Activated T-cell treated with anti-CD3 and anti-CD28 coated beads, Interleukin-2, amount 50 U/mL, for 4 hours (primary cell): Measurements from ENCODE around the gene GNB1. TPM values are rescaled to one million over a fixed set of nuclear protein-coding genes. Genes with fewer than 3 reads are reported as not detected.

Experiments used
- ATAC-seq, 2 donors: fragments of 200-7000 bp; cut with Tn5 transposase; one replicate each; pipeline ENCODE4 v1.10.0; 2021
- DNase-seq: peaks from one replicate; pipeline ENCODE4 v3.0.0-alpha.2; 2020
- H3K27me3 Mint-ChIP-seq: one replicate; pipeline ENCODE4 v1.8.0; 2021; ENCODE audit warnings: low read depth, mixed read lengths
- H3K36me3 Mint-ChIP-seq: one replicate; pipeline ENCODE4 v1.8.0; 2022; ENCODE audit warnings: mixed read lengths; ENCODE audit not compliant: insufficient read depth
- H3K4me1 Mint-ChIP-seq: one replicate; pipeline ENCODE4 v1.8.0; 2021; ENCODE audit warnings: low read depth, mixed read lengths
- H3K4me3 Mint-ChIP-seq: one replicate; pipeline ENCODE4 v1.8.0; 2021; ENCODE audit warnings: mild to moderate bottlenecking, moderate library complexity, mixed read lengths
- H3K9me3 Mint-ChIP-seq: one replicate; pipeline ENCODE4 v1.8.0; 2021; ENCODE audit warnings: mixed read lengths
- total RNA-seq, 3 donors: library from RNA; stranded (reverse); gene quantifications; one replicate each; pipeline ENCODE4 v1.2.1, GENCODE V29; 2021

Gene GNB1
- total RNA-seq, 3 donors from 2014 or later = 354 to 395 (median 387) TPM

GRCh38 chr1:1926886-1927660 is 36.2 kb upstream of the GNB1 start:
- DNase-seq (no peak), ATAC-seq (no peak)
- no peak overlapping the region for H3K4me3 Mint-ChIP-seq
- no peaks in the 10 kb centered on the region for H3K36me3 Mint-ChIP-seq
- H3K4me1 Mint-ChIP-seq = no peaks in the 10 kb centered on the region
- no peaks in the 10 kb centered on the region for H3K27me3 Mint-ChIP-seq
- H3K9me3 Mint-ChIP-seq = no peaks in the 10 kb centered on the region

DNA sequence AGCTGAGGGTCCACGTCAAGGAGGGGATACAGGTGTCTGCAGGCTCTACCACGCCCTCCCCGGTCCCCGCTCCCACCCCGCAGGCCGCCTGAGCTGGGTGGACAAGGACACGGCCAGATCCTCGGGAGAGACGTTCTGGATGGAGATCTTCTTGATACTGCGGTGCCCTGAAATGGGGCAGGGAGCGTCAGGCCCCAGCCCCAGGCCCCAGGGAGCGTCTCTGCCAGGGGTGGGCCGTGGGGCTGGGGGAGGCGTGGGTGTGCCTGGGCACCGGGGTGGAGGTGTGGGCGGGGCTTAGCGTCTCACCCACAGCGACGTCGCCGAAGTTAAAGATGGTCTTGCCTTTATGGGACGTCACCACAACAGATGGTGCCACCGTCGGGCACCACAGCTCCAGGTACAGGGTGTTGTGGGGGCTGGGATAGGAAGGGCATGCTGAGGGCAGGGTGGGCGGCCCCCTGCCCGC is 35.5 kb upstream of the GNB1 start:
- no peak for DNase-seq
- H3K9me3 Mint-ChIP-seq = no peaks in the 10 kb centered on the region
- H3K4me1 Mint-ChIP-seq = no peaks in the 10 kb centered on the region
- no peak for ATAC-seq
- H3K36me3 Mint-ChIP-seq = no peaks in the 10 kb centered on the region
- no peak overlapping the region for H3K4me3 Mint-ChIP-seq
- no peaks in the 10 kb centered on the region for H3K27me3 Mint-ChIP-seq

DNA sequence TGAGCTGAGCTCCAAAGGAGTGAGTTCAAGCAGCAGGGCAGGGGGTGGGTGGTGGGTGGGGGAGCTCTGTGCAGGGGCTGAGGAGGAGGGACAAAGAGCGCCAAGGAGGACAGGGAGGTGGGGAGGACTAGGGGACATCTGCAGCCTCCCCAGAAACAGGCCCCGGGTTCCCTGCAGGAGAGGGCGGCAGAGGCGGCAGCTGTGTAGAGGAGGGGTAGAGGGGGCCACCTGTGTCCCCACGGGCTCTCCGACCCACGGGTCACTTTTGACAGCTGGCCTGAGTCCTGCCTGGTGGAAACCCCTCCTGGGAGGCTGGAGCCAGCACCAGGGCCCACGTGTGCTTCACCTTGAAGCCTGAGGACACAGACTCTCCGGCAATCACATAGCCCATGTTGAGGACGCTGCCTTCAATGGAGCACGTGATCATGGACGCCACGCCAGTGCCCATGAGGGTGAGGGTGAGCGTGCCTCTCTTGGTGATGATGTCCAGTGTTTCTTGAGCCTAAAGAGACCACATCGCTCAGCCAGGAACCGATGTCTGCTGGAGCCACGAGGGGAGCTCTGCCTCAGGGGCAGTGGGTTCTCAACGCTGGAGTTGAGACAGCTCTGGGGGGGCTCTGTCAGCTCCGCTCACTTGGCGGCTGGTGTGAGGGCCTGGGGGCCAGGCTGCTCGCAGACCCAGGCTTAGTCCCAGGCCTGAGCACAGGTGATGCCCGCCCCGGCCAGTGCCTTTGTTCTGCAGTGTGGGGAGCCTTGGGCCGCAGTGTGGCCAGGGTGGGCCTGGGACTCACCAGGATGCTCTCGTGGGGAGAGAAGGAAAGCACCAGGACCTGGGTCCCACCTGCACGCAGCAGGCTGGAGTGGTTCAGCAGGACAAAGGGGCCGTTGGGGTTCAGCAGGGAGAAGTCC is 34.8 kb upstream of the GNB1 start:
- no peaks in the 10 kb centered on the region for H3K36me3 Mint-ChIP-seq
- no peak for DNase-seq
- H3K9me3 Mint-ChIP-seq = no peaks in the 10 kb centered on the region

DNA sequence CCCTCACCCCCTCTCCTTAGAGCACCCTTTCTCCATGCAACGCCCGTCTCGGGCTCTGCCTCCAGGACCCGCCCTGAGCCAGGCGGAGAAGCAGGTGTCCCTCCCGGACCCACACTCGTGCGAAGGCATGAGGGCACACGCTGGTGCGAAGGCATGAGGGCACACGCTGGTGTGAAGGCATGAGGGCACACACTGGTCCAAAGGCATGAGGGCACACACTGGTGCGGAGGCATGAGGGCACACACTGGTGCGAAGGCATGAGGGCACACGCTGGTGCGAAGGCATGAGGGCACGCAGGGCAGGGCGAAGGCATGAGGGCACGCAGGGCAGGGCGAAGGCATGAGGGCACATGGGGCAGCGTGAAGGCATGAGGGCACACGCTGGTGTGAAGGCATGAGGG is 34.0 kb upstream of the GNB1 start:
- no peak for ATAC-seq
- Mint-ChIP-seq H3K4me1 (no peaks in the 10 kb centered on the region), H3K27me3 (no peaks in the 10 kb centered on the region)

More for the DNA sequence above, 34.8 kb upstream of the GNB1 start:
- ATAC-seq = no peak
- H3K27me3 Mint-ChIP-seq = no peaks in the 10 kb centered on the region
- H3K4me3 Mint-ChIP-seq = no peak overlapping the region
- no peaks in the 10 kb centered on the region for H3K4me1 Mint-ChIP-seq

DNA sequence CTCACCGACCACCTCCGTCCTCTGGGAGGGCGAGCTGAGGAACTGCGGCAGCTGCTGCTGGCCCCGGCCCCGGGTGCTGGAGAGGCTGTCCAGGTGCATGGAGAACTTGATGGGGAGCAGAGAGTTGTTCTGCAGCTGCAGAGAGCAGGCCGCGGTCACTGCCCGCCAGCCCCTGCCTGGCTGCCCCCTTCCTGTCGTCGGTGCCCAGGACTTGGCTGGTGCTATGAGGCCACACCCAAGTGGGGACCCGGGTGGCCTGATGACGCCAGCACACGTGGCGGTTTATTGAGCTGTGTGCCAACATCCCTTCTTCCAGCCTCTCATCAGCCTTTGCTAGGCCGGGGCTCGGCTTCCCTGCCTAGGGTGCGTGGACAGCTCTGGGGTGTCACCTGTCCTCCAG is 33.5 kb upstream of the GNB1 start:
- DNase-seq = no peak

More for the DNA sequence above, 34.0 kb upstream of the GNB1 start:
- Mint-ChIP-seq H3K4me3 (no peak overlapping the region), H3K36me3 (no peaks in the 10 kb centered on the region), H3K9me3 (no peaks in the 10 kb centered on the region)
- DNase-seq = no peak

DNA sequence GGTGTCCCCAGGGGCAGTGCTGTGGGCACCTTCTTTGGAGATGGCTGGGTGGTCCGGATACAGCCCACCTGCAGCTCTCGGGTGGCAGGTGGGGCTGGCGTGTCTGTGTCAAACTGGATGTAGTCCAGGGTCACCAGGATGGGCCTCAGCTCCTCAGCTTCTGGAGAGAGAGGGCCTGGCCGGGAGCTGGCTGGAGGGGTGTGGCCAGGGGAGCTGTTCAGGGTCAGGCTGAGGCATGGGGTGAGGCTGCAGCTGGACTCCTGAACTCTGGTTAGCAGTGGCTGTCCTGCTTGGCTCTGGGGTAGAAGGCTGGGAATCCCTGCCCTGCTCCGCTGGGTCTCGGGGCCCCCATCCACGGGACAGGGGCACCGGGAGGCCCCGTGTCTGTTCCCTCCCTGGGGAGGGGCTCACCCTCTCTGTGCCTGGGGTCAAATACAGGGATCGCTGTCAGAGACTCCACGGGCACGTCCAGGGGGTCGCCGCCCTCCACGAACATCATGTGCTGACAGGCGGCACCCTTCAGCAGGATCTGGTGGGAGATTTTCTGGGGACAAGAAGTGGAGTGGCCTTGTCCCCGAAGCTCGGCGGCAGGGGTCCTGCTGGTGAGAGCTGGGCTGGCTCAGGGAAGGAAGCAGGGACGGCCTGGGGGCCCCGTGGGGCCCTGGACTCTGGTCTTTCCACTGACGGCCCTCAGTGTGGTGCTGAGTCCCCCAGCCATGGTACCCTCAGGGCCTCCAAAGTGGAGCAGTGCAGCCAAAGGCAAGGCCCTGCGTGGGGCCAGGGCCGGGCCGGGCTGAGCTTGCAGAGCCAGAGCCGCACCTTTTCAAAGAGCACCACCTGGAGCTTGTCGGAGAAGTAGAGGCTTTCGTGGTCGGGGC is 32.3 kb upstream of the GNB1 start:
- ATAC-seq = no peak
- no peak for DNase-seq
- Mint-ChIP-seq H3K4me1 (peaks cover 3% of the 10 kb centered on the region), H3K9me3 (no peaks in the 10 kb centered on the region), H3K4me3 (no peak overlapping the region), H3K27me3 (no peaks in the 10 kb centered on the region), H3K36me3 (no peaks in the 10 kb centered on the region)

More for the DNA sequence above, 33.5 kb upstream of the GNB1 start:
- no peaks in the 10 kb centered on the region for H3K36me3 Mint-ChIP-seq
- no peaks in the 10 kb centered on the region for H3K9me3 Mint-ChIP-seq
- no peak for ATAC-seq
- H3K27me3 Mint-ChIP-seq = no peaks in the 10 kb centered on the region
- H3K4me1 Mint-ChIP-seq = no peaks in the 10 kb centered on the region
- no peak overlapping the region for H3K4me3 Mint-ChIP-seq

DNA sequence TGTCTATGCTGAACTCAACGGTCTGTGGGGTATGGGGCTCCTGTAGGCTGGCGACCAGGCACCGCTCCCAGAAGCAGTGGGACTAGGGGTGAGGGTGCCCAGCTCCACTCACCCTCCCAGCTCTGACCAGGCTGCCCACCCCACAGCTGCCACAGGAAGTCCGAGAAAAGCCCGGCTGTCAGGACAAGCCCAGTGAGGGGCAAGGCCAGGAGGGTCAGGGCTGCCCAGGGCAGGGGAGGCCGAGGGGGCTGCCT is 31.7 kb upstream of the GNB1 start:
- H3K27me3 Mint-ChIP-seq = no peaks in the 10 kb centered on the region
- DNase-seq = no peak
- H3K4me3 Mint-ChIP-seq = no peak overlapping the region
- peaks cover 7% of the 10 kb centered on the region for H3K4me1 Mint-ChIP-seq
- no peaks in the 10 kb centered on the region for H3K9me3 Mint-ChIP-seq
- ATAC-seq = no peak
- H3K36me3 Mint-ChIP-seq = no peaks in the 10 kb centered on the region

- no peak overlapping the region for H3K4me3 Mint-ChIP-seq
- H3K36me3 Mint-ChIP-seq = no peaks in the 10 kb centered on the region
- no peak for ATAC-seq
- no peaks in the 10 kb centered on the region for H3K9me3 Mint-ChIP-seq
- DNase-seq = no peak
- H3K4me1 Mint-ChIP-seq = peaks cover 7% of the 10 kb centered on the region
- no peaks in the 10 kb centered on the region for H3K27me3 Mint-ChIP-seq
Measured at GRCh38 chr1:1921901-1922701, 31.2 kb upstream of the GNB1 start.

- DNase-seq = no peak
- no peaks in the 10 kb centered on the region for H3K27me3 Mint-ChIP-seq
- no peak overlapping the region for H3K4me3 Mint-ChIP-seq
- no peaks in the 10 kb centered on the region for H3K36me3 Mint-ChIP-seq
- ATAC-seq = no peak
- H3K9me3 Mint-ChIP-seq = no peaks in the 10 kb centered on the region
- H3K4me1 Mint-ChIP-seq = peaks cover 7% of the 10 kb centered on the region
Measured at GRCh38 chr1:1921459-1921862, 30.6 kb upstream of the GNB1 start.

GRCh38 chr1:1920608-1921458 is 29.9 kb upstream of the GNB1 start:
- Mint-ChIP-seq H3K4me1 (peaks cover 7% of the 10 kb centered on the region), H3K4me3 (no peak overlapping the region)

DNA sequence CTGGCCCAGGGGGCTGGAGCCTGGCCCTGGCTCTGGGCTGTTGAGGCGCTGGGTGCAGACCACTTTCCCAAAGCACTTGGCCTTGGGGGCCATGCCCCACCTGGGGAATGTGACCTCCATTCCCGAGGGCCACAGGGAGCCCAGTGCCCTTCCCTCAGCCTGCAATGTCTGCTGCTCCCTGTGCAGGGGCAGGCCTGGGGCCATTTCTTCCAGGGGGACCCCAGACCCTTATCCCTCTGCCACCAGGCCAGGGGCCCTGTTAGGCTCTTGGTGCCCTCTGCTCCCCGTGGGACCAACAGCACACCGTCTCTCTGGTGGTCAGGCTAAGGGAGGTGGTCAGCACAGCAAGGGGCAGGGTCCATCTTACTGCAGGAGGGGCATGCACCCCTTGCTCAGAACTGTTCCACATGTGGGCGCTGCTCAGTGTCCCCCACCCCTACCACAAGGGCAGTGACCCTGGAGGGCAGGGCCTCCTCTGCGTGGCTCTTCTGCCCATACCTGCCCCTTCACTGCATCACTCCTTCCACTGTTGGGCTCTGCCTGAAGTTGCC is 29.2 kb upstream of the GNB1 start:
- Mint-ChIP-seq H3K4me3 (peak overlapping the region; percentile 3), H3K9me3 (no peaks in the 10 kb centered on the region), H3K27me3 (no peaks in the 10 kb centered on the region), H3K36me3 (no peaks in the 10 kb centered on the region), H3K4me1 (peaks cover 7% of the 10 kb centered on the region)
- DNase-seq = no peak
- ATAC-seq = no peak

More at GRCh38 chr1:1920608-1921458, 29.9 kb upstream of the GNB1 start:
- Mint-ChIP-seq H3K9me3 (no peaks in the 10 kb centered on the region), H3K27me3 (no peaks in the 10 kb centered on the region), H3K36me3 (no peaks in the 10 kb centered on the region)
- no peak for ATAC-seq
- DNase-seq = no peak

DNA sequence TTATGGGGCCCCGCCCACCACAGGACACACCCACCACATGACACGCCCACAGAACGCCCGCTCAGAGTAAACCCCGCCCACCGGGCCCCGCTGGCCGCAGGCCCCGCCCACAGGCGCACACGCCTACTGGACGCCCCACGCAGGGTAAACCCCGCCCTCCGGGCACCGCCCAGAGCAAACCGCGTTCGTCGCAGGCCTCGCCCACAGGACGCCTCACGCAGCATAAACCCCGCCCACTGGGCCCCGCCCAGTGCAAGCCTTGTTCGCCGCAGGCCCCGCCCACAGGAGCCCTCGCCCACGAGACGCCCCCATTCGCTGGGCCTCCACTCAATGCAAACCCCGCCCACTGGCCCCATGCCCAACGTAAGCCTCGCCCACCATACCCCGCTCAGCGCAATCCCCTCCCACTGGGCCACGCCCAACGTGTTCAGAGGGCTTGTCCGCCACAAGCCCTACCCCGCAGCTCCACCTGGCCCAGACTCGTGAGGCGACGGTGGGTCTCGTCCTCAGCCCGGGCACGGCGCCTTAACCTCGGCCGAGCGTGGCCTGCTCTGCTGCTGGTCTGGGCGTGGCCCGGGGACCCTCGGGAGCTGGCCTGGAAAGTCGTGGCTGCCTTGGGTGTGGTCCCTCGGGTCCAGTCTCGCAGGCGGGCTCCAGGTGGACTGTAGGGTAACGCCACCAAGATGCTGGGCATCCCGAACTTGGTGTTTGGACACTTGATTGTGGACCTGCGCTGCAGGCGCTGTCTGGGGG is 28.6 kb upstream of the GNB1 start:
- no peaks in the 10 kb centered on the region for H3K36me3 Mint-ChIP-seq
- H3K9me3 Mint-ChIP-seq = no peaks in the 10 kb centered on the region
- peak; percentile 100 for DNase-seq
- peaks cover 7% of the 10 kb centered on the region for H3K4me1 Mint-ChIP-seq
- H3K4me3 Mint-ChIP-seq = peak overlapping the region; percentile 59
- peak; percentile 87 to 90 for ATAC-seq
- no peaks in the 10 kb centered on the region for H3K27me3 Mint-ChIP-seq
